ENCODE measurements around the gene PADI3.

Gene PADI3

DNA sequence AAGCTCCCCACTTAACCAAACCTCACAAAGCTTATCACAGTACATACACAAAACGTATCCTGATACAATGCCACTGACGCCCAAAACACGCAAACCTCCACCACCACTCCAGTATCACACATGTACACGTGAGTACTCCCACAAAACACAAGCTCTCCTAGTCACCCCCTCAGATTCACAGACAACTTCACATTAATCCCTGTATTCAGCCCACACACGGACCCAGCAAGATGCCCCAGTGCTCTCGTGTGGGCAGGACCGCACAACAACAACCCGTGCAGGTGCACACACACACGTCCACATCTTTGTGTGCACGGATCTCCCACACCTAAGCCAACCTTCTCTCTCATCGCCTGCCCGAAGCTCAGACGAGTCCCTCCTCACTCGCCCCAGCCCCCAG is 26.3 kb upstream of the PADI3 start:
- Mint-ChIP-seq H3K27ac (ENCODE audit: low read depth) (no peak overlapping the region), H3K4me1 (no peaks in the 10 kb centered on the region), H3K27me3 (peaks cover 12% of the 10 kb centered on the region), H3K36me3 (ENCODE audit: insufficient read depth) (no peaks in the 10 kb centered on the region), H3K9me3 (no peaks in the 10 kb centered on the region), H3K4me3 (no peak overlapping the region)
- no peak for DNase-seq (ENCODE audit: low spot score in 2 of 2)
- ATAC-seq (replicated peaks; ENCODE audit: extremely low read depth, poor library complexity, severe bottlenecking), result no peak

DNA sequence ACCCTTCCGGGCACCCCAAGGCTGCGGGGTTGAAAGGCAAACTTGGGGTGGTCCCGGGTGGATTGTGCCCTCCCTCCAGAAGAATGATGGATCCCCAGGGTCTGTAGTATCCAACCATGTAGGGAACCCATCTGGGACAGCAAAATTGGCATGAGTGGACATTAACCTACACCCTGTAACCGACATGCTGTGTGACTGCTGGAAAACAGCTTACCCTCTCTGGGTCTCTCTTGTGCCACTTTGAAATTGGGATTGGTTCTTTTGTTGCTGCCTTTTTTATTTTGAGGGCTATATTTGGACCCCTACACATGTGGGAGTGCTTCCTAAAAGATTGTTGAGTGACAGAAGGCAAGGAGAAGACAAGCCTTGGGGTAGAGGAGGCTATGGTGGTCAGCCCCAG is 24.5 kb upstream of the PADI3 start:
- ATAC-seq (replicated peaks; ENCODE audit: extremely low read depth, poor library complexity, severe bottlenecking), result no peak
- H3K9me3 Mint-ChIP-seq, result no peaks in the 10 kb centered on the region
- H3K27ac Mint-ChIP-seq (ENCODE audit: low read depth), result no peak overlapping the region
- no peak overlapping the region for H3K4me3 Mint-ChIP-seq
- peaks cover 15% of the 10 kb centered on the region for H3K27me3 Mint-ChIP-seq
- no peaks in the 10 kb centered on the region for H3K36me3 Mint-ChIP-seq (ENCODE audit: insufficient read depth)
- H3K4me1 Mint-ChIP-seq, result no peaks in the 10 kb centered on the region
- no peak for DNase-seq (ENCODE audit: low spot score in 2 of 2)

DNA sequence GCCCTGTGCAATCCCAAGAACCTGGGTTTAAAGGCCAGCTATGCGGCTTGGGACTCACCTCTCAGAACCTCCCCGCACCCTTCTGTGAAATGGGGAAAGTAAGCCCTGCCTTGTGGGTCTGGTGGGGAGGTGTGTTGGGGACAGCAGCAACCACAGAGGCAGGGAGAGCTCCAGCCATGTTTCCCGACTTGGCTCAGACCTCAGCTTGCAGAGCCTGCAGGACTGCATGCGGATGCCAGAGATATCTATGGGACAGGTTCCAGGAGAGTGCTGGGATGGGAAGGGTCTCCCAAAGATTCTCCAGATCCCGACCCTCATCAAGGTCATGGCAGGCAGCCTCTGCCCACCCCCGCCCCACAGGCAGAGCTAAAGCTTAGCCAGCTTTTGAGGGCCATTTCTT is 23.8 kb upstream of the PADI3 start:
- H3K9me3 Mint-ChIP-seq, result no peaks in the 10 kb centered on the region
- H3K4me3 Mint-ChIP-seq, result no peak overlapping the region
- H3K27me3 Mint-ChIP-seq, result peaks cover 22% of the 10 kb centered on the region
- H3K4me1 Mint-ChIP-seq, result no peaks in the 10 kb centered on the region
- DNase-seq (ENCODE audit: low spot score in 2 of 2) (no peak), ATAC-seq (replicated peaks; ENCODE audit: extremely low read depth, poor library complexity, severe bottlenecking) (no peak)
- H3K36me3 Mint-ChIP-seq (ENCODE audit: insufficient read depth), result no peaks in the 10 kb centered on the region
- no peak overlapping the region for H3K27ac Mint-ChIP-seq (ENCODE audit: low read depth)

DNA sequence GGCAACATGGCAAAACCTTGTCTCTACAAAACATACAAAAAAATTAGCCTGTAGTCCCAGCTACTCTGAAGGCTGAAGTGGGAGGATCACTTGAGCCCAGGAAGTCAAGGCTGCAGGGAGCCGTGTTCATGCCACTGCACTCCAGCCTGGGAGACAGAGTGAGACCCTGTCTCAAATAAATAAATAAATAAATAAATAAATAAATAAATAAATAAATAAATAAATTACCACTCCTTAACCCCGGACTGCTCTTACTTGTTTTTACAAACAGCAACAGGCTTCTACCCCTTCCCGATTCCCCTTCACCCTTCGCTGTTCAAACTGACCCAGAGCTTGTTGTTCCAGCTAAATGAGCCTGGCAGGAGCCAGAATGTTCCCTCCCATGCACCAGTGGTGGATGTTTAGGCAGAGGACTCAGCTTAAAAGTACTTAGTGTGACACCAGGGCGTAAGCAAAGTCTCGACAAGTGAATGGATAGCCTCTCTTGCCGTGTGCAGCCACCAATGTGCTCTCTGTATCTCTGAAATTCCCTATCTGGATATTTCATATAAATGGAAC is 21.5 kb upstream of the PADI3 start:
- Mint-ChIP-seq H3K36me3 (ENCODE audit: insufficient read depth) (no peaks in the 10 kb centered on the region), H3K27me3 (peaks cover 23% of the 10 kb centered on the region), H3K4me3 (no peak overlapping the region), H3K4me1 (no peaks in the 10 kb centered on the region), H3K27ac (ENCODE audit: low read depth) (no peak overlapping the region), H3K9me3 (no peaks in the 10 kb centered on the region)
- ATAC-seq (replicated peaks; ENCODE audit: extremely low read depth, poor library complexity, severe bottlenecking) (no peak), DNase-seq (ENCODE audit: low spot score in 2 of 2) (no peak)

DNA sequence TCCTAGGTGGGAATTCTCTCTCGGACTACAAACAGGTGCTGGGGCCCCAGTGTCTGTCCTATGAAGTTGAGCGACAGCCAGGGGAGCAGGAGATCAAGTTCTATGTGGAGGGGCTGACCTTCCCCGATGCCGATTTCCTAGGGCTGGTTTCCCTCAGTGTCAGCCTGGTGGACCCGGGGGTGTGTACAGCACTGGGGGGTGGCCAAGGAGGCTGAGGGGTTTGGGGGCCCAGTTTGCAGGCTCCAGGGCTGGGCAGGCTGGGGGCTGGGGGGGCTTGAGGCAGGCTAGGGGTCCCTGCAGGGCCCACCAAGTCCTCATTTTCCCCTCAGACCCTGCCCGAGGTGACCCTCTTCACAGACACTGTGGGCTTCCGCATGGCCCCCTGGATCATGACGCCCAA is 20.3 kb upstream of the PADI3 start:
- H3K27me3 Mint-ChIP-seq, result peaks cover 35% of the 10 kb centered on the region
- H3K4me1 Mint-ChIP-seq, result no peaks in the 10 kb centered on the region
- H3K4me3 Mint-ChIP-seq, result no peak overlapping the region
- ATAC-seq (replicated peaks; ENCODE audit: extremely low read depth, poor library complexity, severe bottlenecking) (no peak), DNase-seq (ENCODE audit: low spot score in 2 of 2) (no peak)
- no peaks in the 10 kb centered on the region for H3K9me3 Mint-ChIP-seq
- no peaks in the 10 kb centered on the region for H3K36me3 Mint-ChIP-seq (ENCODE audit: insufficient read depth)
- H3K27ac Mint-ChIP-seq (ENCODE audit: low read depth), result no peak overlapping the region

DNA sequence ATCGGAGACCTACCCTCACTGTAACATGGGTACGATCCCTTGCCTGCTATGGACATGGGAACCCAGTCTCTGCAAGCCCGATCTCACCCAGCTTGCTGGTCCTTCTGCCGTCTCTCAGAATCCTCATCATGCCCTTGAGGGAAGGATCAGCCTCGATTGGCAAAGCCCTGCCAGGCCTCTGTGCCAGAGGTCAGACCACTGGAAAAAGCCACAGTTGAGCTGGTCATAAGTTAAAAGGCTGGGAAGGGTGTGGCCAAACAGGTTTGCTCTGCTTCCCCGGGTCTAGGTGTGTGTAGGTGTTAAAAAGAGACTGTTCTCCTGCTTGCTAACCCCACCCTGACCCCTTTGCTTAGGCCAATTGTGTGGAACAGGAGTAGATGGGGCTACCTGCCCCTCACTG is 19.5 kb upstream of the PADI3 start:
- no peak for DNase-seq (ENCODE audit: low spot score in 2 of 2)
- H3K36me3 Mint-ChIP-seq (ENCODE audit: insufficient read depth), result no peaks in the 10 kb centered on the region
- H3K9me3 Mint-ChIP-seq, result no peaks in the 10 kb centered on the region
- ATAC-seq (replicated peaks; ENCODE audit: extremely low read depth, poor library complexity, severe bottlenecking), result no peak
- H3K27ac Mint-ChIP-seq (ENCODE audit: low read depth), result no peak overlapping the region
- H3K4me1 Mint-ChIP-seq, result no peaks in the 10 kb centered on the region
- peaks cover 35% of the 10 kb centered on the region for H3K27me3 Mint-ChIP-seq
- H3K4me3 Mint-ChIP-seq, result no peak overlapping the region

DNA sequence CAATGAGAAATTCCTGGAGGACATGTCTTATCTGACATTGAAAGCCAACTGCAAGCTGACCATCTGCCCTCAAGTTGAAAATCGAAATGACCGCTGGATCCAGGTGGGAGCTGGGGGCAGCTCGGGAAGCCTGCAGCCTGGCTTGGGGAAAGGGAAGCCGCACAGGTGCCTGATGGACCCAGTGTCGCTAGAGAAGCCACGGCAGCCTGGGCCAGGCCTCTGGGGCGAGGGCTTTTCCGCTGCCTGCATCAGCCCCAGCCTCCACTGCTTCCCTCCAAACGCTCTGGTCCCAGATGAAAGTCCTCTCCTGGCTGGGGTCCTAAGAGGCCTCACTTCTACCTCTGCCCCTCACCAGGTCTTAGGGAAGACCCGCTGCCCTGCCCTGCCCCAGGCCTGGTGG is 18.8 kb upstream of the PADI3 start:
- ATAC-seq (replicated peaks; ENCODE audit: extremely low read depth, poor library complexity, severe bottlenecking), result no peak
- no peak overlapping the region for H3K4me3 Mint-ChIP-seq
- DNase-seq (ENCODE audit: low spot score in 2 of 2), result no peak
- no peaks in the 10 kb centered on the region for H3K9me3 Mint-ChIP-seq
- no peak overlapping the region for H3K27ac Mint-ChIP-seq (ENCODE audit: low read depth)
- H3K4me1 Mint-ChIP-seq, result no peaks in the 10 kb centered on the region
- H3K36me3 Mint-ChIP-seq (ENCODE audit: insufficient read depth), result no peaks in the 10 kb centered on the region
- peaks cover 36% of the 10 kb centered on the region for H3K27me3 Mint-ChIP-seq

DNA sequence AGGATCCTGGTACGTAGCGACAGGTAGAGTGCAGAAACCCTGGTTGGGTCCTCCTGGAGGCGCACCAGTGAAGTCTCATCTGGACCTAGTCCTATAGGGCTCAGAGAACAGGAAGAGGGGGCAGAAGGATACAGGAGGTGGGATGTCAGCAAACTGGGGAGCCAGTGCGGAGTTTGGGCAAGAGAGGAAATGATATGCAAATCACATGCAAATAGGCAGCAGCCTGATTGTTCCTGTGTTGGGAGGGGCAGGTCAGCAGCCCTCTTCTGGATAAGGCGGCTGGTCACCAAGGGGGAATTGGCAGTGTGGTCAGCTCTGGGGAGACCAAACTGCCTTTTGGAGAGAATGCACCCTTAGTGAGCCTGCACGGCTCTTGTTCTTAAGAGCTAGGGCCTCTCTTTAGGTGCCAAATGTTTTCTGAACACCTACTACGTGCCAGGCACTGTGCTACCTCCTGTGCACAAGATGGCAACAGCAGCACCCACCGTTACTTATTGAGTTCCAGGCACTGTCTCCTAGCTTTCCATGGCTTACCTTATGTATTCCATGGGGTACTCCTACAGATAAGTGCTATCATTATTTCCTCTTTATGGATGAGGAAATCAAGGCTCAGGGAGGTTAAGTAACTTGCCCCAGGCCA is 18.1 kb upstream of the PADI3 start:
- Mint-ChIP-seq H3K27ac (ENCODE audit: low read depth) (no peak overlapping the region), H3K27me3 (peaks cover 42% of the 10 kb centered on the region), H3K4me3 (no peak overlapping the region), H3K4me1 (no peaks in the 10 kb centered on the region), H3K9me3 (no peaks in the 10 kb centered on the region), H3K36me3 (ENCODE audit: insufficient read depth) (no peaks in the 10 kb centered on the region)
- ATAC-seq (replicated peaks; ENCODE audit: extremely low read depth, poor library complexity, severe bottlenecking) (no peak), DNase-seq (ENCODE audit: low spot score in 2 of 2) (no peak)

DNA sequence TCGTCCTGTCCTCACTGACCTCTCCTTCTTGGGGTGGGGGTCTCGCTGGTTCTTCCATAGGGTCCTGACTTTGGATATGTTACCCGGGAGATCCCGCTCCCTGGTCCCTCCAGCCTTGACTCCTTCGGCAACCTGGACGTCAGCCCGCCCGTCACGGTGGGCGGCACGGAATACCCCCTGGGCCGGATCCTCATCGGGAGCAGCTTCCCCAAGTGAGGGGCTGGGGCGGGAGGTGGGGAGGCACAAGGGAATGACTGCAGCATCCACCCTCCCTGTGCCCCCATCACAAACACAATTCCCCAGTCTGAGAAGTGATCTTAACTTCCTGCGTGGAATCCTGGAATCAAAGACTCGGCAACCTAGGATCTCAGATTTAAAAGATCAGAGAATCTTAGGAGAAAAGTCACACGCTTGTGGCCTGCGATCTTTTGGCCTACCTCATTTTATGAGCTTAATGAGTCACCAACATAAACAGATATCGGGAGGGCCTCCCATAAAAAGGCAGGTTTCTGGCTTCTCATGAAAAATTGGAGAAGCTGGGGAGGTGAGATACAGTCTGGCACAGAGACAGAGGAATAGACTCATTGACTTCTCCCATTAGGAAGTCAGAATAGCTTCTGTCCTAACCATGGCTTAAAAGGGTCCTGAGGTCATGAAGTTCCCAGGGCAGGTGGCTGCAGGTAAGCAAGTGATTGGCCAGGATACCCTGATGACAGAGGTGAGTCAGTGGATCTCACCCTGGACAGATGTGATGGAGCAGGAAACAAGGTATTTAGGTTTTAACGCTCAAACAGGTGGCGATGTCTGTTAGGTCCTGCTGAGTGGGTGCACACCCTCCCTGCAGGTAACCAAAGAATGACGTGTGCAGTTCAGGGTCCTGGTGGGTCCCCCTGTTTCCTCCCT is 15.9 kb upstream of the PADI3 start:
- Mint-ChIP-seq H3K4me3 (no peak overlapping the region), H3K4me1 (peaks cover 7% of the 10 kb centered on the region), H3K36me3 (ENCODE audit: insufficient read depth) (no peaks in the 10 kb centered on the region), H3K27me3 (peaks cover 42% of the 10 kb centered on the region), H3K27ac (ENCODE audit: low read depth) (no peak overlapping the region), H3K9me3 (no peaks in the 10 kb centered on the region)
- DNase-seq (ENCODE audit: low spot score in 2 of 2) (no peak), ATAC-seq (replicated peaks; ENCODE audit: extremely low read depth, poor library complexity, severe bottlenecking) (no peak)

DNA sequence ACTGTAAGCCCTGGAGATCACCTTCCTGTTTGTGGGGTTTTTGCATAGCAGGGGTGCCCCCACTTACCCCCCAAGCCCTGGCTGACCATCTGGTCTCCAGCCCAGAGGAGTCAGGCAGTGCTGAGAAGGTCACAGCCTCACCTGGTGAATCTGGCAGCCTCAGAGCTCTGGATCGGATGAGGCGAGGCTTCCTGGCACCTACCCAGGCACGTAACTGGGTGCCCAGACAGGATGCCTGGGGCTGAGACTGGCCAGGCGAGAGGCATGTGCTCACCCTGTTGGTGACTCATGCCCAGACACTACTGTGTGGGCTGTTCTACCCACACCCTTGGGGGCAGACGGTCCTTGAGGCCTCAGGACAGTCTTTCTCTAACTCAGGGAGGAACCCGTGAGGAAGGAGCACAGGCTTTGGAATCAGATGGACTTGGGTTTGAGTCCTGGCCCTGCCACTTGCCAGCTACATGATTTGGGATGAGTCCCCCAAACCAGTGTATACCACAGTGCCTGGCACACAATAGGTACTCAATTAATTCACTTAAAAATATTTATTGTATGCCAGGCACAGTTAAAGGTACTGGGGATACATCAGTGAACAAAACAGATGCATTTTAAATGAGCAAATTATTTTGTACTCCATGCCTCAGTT is 15.1 kb upstream of the PADI3 start:
- H3K27me3 Mint-ChIP-seq, result peaks cover 42% of the 10 kb centered on the region
- ATAC-seq (replicated peaks; ENCODE audit: extremely low read depth, poor library complexity, severe bottlenecking) (no peak), DNase-seq (ENCODE audit: low spot score in 2 of 2) (no peak)

DNA sequence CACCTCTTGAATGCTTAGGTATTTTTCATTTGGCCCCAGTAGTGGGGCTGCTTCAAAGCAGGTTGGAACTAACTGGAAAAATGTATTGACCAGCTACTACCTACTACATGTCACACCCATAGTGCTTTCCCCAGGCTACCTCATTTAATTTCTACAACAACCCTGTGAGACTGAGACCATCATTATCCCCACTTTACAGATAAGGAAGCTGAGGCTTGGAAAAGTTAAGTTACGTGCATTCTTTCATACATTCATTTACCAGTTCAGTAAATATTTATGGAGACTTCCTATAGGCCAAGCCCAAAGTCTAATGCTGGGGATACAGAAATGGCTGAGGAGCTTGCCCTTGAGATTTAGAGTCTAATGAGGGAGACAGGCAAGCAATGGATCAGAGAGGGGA is 14.5 kb upstream of the PADI3 start:
- Mint-ChIP-seq H3K27me3 (peaks cover 40% of the 10 kb centered on the region), H3K36me3 (ENCODE audit: insufficient read depth) (no peaks in the 10 kb centered on the region), H3K27ac (ENCODE audit: low read depth) (no peak overlapping the region), H3K4me1 (peaks cover 7% of the 10 kb centered on the region), H3K4me3 (no peak overlapping the region), H3K9me3 (no peaks in the 10 kb centered on the region)
- DNase-seq (ENCODE audit: low spot score in 2 of 2) (no peak), ATAC-seq (replicated peaks; ENCODE audit: extremely low read depth, poor library complexity, severe bottlenecking) (no peak)

More for the DNA sequence above, 15.1 kb upstream of the PADI3 start:
- Mint-ChIP-seq H3K9me3 (no peaks in the 10 kb centered on the region), H3K4me1 (peaks cover 7% of the 10 kb centered on the region), H3K27ac (ENCODE audit: low read depth) (no peak overlapping the region), H3K4me3 (no peak overlapping the region), H3K36me3 (ENCODE audit: insufficient read depth) (no peaks in the 10 kb centered on the region)

DNA sequence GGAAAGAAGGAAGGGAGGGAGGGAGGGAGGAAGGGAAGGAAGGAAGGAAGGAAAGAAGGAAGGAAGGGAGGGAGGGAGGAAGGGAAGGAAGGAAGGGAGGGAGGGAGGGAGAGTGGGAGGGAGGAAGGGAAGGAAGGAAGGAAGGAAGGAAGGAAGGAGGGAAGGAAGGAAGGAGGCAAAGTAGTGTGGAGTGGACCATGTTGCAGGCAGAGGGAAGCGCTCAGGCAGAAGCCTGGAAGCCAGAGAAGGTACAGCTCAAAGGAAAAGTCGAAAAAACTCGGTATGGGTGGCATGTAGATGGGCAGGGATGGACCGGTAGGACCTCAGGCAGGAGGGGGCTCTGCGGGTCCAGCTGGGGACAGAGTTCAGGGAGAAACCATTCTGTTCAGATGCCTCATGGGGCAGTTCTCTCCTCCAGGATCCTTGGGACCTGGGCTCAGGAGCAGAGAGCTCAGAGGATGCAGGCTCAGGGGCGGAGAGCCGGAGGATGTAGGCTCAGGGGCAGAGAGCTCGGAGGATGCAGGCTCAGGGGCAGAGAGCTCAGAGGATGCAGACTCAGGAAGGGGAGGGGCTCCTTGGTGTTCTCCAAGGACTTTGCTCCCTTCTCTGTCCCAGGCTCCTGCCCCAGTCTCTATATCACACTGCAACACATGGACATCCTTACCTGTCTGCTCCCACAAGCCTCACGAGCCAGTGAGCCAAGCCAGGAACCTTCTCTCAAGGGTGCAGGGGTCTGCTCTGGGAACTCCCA is 13.6 kb upstream of the PADI3 start:
- DNase-seq (ENCODE audit: low spot score in 2 of 2) (no peak), ATAC-seq (replicated peaks; ENCODE audit: extremely low read depth, poor library complexity, severe bottlenecking) (no peak)
- H3K4me1 Mint-ChIP-seq, result peaks cover 7% of the 10 kb centered on the region
- no peak overlapping the region for H3K27ac Mint-ChIP-seq (ENCODE audit: low read depth)
- H3K9me3 Mint-ChIP-seq, result no peaks in the 10 kb centered on the region
- H3K36me3 Mint-ChIP-seq (ENCODE audit: insufficient read depth), result no peaks in the 10 kb centered on the region
- H3K27me3 Mint-ChIP-seq, result peaks cover 31% of the 10 kb centered on the region
- H3K4me3 Mint-ChIP-seq, result no peak overlapping the region

Measured in central memory CD8-positive, alpha-beta T cell (primary cell).